GM18868 (cell line): Measurements from ENCODE around the gene ZNF506.
"Not testable (repeated sequence)": the region's sequence is repeated elsewhere in the genome, so short reads cannot be mapped to it uniquely, and the experiment has no call there.

Source experiments
- ATAC-seq: cut with Tn5 transposase; IDR thresholded peaks from one replicate; pipeline ENCODE4 v1.9.1; 2021; ENCODE audit warnings: mild to moderate bottlenecking, moderate library complexity; ENCODE audit not compliant: unreplicated experiment

ZNF506 gene

GRCh38 chr19:19745496-19746285 is 75.9 kb downstream of the ZNF506 start:
- no peak for ATAC-seq

- ATAC-seq = no peak
Measured at GRCh38 chr19:19744641-19745040, 76.9 kb downstream of the ZNF506 start.

- ATAC-seq = not testable (repeated sequence)
Measured at GRCh38 chr19:19743921-19744320, 77.6 kb downstream of the ZNF506 start.

GRCh38 chr19:19743176-19743575 is 78.4 kb downstream of the ZNF506 start:
- no peak for ATAC-seq

GRCh38 chr19:19742773-19743172 is 78.8 kb downstream of the ZNF506 start:
- ATAC-seq = no peak
